Right lobe of liver (tissue), 6 donors: Measurements from ENCODE around the gene IQSEC3. TPM values are rescaled to one million over a fixed set of nuclear protein-coding genes. Genes with fewer than 3 reads are reported as not detected.

ENCODE experiments used
- ATAC-seq, 4 donors: fragments of 200-7000 bp; cut with Tn5 transposase; one replicate each; pipeline ENCODE4 v1.9.1; 2020; ENCODE audit warnings: mild to moderate bottlenecking in 4 of 4, moderate library complexity in 4 of 4
- DNase-seq, 3 donors: peaks; one replicate each; pipeline ENCODE4 v3.0.0-alpha.2; 2020
- H3K27ac ChIP-seq, 3 donors: fragments of 200-600 bp; one replicate each; pipeline ENCODE4 v1.8.0; 2022
- H3K27me3 ChIP-seq, 2 donors: fragments of 200-600 bp; one replicate each; pipeline ENCODE4 v1.8.0; 2022
- H3K36me3 ChIP-seq, 4 donors: fragments of 200-600 bp; sonication (generic) in 1 of 4; one replicate each; pipeline versions ENCODE4 v1.5.1 to v1.8.0; 2017 to 2022; ENCODE audit warnings: control low read depth in 1 of 4
- H3K4me1 ChIP-seq, 4 donors: fragments of 200-600 bp; sonication (generic) in 1 of 4; one replicate each; pipeline versions ENCODE4 v1.5.1 to v1.8.0; 2017 to 2022; ENCODE audit warnings: control low read depth in 1 of 4
- H3K4me3 ChIP-seq, 3 donors: fragments of 200-600 bp; one replicate each; pipeline ENCODE4 v1.8.0; 2022
- H3K9me3 ChIP-seq, 4 donors: fragments of 200-600 bp; sonication (generic) in 1 of 4; one replicate each; pipeline versions ENCODE4 v1.5.1 to v1.8.0; 2017 to 2022; ENCODE audit warnings: control low read depth in 1 of 4
- POLR2A ChIP-seq: fragments of 450-650 bp; IDR thresholded peaks from one replicate; pipeline ENCODE4 v1.6.1; 2017; ENCODE audit warnings: antibody characterized with exemption, mild to moderate bottlenecking
- WGBS: methylation state at CpG from one replicate; pipeline ENCODE4 v1.1.6; 2018; ENCODE audit warnings: low coverage, low lambda C conversion rate; ENCODE audit not compliant: insufficient coverage; ENCODE audit errors: missing lambda C conversion rate; 5-methylcytosine and 5-hydroxymethylcytosine counted together
- intact Hi-C, 2 donors: fragments of 100-400 bp; cut with DNase I; formaldehyde crosslinking; loops; one replicate each; pipeline versions ENCODE4 v1.11.2 to v1.14.1; 2022
- total RNA-seq, 6 experiments: library from RNA; depleted of rRNA in 2 of 6; stranded (reverse); fragments of >200 nt in 2 of 6; fragmentation: NEBNext Ultra II Directional in 3 of 6; extraction: Animal tissue kit (Norgen Biotek cat#: 25700) in 3 of 6; gene quantifications; one replicate each; pipeline versions ENCODE4 v1.1.0 to v1.2.4, GENCODE V29; 2016 to 2023
- TF ChIP-seq, protein P1 (sequence below), 4 donors: fragments of 200-600 bp in 3 of 4; fragments of 450-650 bp in 1 of 4; IDR thresholded peaks; one replicate each; pipeline versions ENCODE4 v1.5.1 to v1.8.0; 2016 to 2022; ENCODE audit warnings: antibody characterized with exemption in 4 of 4, mild to moderate bottlenecking in 2 of 4
- donor health status: DM: no; HTN: yes; CAD: no.
- donor health status: DM: no; HTN: no; CAD: no.
- donor health status: DM: no; HTN: no; CAD: no.
- donor health status: DM: no; HTN: yes; CAD: no.
- donor health status: DM: no; HTN: yes; CAD: no.

The IQSEC3 gene
- total RNA-seq, 6 experiments from 2014 or later = 0.05 to 0.64 (median 0.15) TPM; not detected in 1

DNA sequence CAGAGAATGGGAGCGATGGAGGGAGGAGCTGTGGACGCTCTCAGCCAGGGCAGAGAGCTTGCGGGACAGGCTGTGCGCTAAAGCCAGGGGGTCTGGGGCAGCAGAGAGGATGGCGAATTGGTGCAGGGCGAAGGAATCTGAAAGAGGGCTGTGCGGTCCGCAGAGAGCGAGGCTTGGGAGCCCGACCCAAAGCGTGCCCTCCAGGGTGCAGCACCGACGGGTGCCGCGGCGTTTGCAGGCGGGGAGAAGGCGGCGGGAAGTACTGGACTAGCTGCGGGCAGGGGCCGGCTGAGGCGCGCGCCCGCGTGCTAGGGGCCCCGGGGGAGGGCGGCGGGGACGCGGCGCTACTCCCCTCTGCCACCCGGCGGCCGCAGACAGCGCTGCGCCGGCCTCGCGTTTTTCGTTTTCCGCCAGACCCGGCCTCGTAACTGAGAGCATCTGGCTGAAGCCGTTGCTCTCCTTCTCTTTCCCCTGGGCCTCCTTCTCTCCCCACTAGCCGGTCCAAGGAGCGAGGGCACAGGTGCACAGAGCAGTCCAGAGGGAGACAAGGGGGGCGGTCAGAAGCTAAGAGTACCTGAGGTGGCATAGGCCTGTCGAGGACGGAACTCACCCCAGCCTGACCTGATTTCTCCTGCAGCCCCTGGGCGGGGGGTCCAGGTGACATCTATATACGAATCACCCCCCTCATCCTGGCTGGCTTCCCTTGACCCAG, 122.5 kb downstream of the IQSEC3 start:
- intact Hi-C loops = no loop called here
- ATAC-seq = peak; percentile 81 to 92 (median 90)
- DNase-seq = peak in 1 of 3 donors; percentile 62
- Histone ChIP-seq H3K9me3 (no peaks in the 10 kb centered on the region), H3K36me3 (peaks cover 0 to 24% (median 3%) of the 10 kb centered on the region in 4 donors), H3K4me1 (peaks cover 0 to 9% (median 3%) of the 10 kb centered on the region in 4 donors), H3K27me3 (no peaks in the 10 kb centered on the region), H3K27ac (no peak overlapping the region), H3K4me3 (peak overlapping the region; percentile 25 to 41 (median 38))
- 2% methylated on average over 11 of the region's 52 CpGs for WGBS
- TF ChIP-seq POLR2A = peak; percentile 19
- TF ChIP-seq, protein P1, sequence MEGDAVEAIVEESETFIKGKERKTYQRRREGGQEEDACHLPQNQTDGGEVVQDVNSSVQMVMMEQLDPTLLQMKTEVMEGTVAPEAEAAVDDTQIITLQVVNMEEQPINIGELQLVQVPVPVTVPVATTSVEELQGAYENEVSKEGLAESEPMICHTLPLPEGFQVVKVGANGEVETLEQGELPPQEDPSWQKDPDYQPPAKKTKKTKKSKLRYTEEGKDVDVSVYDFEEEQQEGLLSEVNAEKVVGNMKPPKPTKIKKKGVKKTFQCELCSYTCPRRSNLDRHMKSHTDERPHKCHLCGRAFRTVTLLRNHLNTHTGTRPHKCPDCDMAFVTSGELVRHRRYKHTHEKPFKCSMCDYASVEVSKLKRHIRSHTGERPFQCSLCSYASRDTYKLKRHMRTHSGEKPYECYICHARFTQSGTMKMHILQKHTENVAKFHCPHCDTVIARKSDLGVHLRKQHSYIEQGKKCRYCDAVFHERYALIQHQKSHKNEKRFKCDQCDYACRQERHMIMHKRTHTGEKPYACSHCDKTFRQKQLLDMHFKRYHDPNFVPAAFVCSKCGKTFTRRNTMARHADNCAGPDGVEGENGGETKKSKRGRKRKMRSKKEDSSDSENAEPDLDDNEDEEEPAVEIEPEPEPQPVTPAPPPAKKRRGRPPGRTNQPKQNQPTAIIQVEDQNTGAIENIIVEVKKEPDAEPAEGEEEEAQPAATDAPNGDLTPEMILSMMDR (IDR thresholded peaks at IDR 0.05) = peak; percentile 82 to 88 (median 85)

DNA sequence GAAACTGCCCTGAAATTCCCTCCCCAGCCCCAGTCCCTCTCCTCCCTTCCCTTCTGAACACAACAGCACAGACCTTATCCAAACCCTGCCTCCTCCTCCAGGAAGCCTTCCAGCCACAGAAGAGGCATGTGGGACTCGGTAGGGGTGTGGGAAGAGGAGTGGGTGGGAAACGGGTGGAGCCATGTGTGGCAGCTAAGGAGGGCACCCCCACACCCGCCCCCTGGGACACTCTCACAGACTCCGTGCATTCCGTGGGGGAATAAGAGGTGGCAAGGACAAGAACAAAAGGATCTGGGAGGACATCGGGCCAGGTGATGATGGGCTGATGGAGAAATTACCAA, 123.0 kb downstream of the IQSEC3 start:
- Histone ChIP-seq H3K27ac (no peak overlapping the region), H3K9me3 (no peaks in the 10 kb centered on the region), H3K4me3 (no peak overlapping the region), H3K4me1 (peaks cover 0 to 9% (median 3%) of the 10 kb centered on the region in 4 donors), H3K27me3 (no peaks in the 10 kb centered on the region), H3K36me3 (peaks cover 0 to 29% (median 4%) of the 10 kb centered on the region in 4 donors)
- WGBS = 51% methylated on average over 6 of the region's 6 CpGs
- TF ChIP-seq, protein P1 (IDR thresholded peaks at IDR 0.05) = no peak
- TF ChIP-seq POLR2A = no peak
- ATAC-seq = peak in 2 of 4 donors; percentile 15 to 18
- DNase-seq = peak in 1 of 3 donors; percentile 7
- intact Hi-C loops = no loop called here

DNA sequence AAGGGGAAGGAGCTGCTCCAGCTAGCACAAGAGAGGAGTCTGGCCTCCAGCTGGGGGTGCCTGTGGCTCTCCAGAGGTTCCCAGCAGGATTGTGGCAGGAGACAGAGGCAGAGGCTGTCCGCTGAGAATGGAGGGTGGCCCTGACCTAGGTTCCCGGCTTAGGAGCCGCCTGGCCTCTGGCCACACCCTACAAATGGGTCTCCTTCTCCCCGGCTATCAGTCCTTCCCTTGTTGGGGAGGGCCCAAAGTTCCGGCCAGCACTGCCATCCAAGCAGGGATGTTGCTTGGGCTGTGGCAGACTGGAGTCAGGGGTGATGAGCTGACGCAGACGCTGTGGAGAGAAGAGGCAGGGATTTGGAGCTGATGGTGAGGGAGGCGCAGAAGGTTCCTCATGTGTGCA, 124.3 kb downstream of the IQSEC3 start:
- intact Hi-C loops = no loop called here
- WGBS = no CpG with 5 or more reads among the region's 8 CpGs

DNA sequence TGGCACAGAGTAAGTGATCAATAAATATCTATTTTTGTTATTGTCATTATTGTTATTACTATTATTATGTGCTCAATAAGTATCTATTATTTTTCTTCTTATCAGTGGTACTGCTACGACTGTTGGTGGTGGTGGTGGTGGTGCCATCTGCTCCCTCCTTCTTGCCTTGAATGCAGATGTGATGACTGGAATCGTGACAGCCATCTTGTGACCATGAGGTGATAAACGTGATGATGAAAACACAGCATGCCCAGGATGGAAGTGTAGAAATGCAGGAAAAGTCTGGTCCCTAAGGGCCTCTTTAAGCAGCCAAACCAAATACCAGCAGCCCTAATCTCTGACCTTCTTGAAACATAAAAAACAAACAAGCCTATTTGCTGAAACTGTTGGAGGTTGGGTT, 125.0 kb downstream of the IQSEC3 start:
- H3K27ac ChIP-seq = no peak overlapping the region
- H3K27me3 ChIP-seq = no peaks in the 10 kb centered on the region
- peaks cover 0 to 9% (median 3%) of the 10 kb centered on the region in 4 donors for H3K4me1 ChIP-seq
- no peak for DNase-seq
- no peak for ATAC-seq
- WGBS = 83% methylated on average over 3 of the region's 3 CpGs
- H3K9me3 ChIP-seq = no peaks in the 10 kb centered on the region
- H3K36me3 ChIP-seq = peaks cover 0 to 49% (median 6%) of the 10 kb centered on the region in 4 donors
- H3K4me3 ChIP-seq = no peak overlapping the region
- intact Hi-C loops = no loop called here
- TF ChIP-seq POLR2A = no peak
- TF ChIP-seq, protein P1 (IDR thresholded peaks at IDR 0.05) = no peak

More for the DNA sequence above, 124.3 kb downstream of the IQSEC3 start:
- H3K27ac ChIP-seq = no peak overlapping the region
- DNase-seq (peak in 1 of 3 donors; percentile 15), ATAC-seq (peak in 2 of 4 donors; percentile 6 to 13)
- H3K4me3 ChIP-seq = no peak overlapping the region
- TF ChIP-seq, protein P1 (IDR thresholded peaks at IDR 0.05) = no peak
- TF ChIP-seq POLR2A = no peak
- H3K4me1 ChIP-seq = peaks cover 0 to 9% (median 3%) of the 10 kb centered on the region in 4 donors
- no peaks in the 10 kb centered on the region for H3K9me3 ChIP-seq
- H3K27me3 ChIP-seq = no peaks in the 10 kb centered on the region
- H3K36me3 ChIP-seq = peaks cover 0 to 42% (median 6%) of the 10 kb centered on the region in 4 donors
